HG03097 (cell line): Measurements from ENCODE around the gene SHBG.
"Not testable (repeated sequence)": the region's sequence is repeated elsewhere in the genome, so short reads cannot be mapped to it uniquely, and the experiment has no call there.

Experiments
- ATAC-seq: cut with Tn5 transposase; IDR thresholded peaks from one replicate; pipeline ENCODE4 v1.9.1; 2021; ENCODE audit not compliant: unreplicated experiment, low FRiP score

Gene SHBG

GRCh38 chr17:7641635-7642034 is 11.7 kb downstream of the SHBG start:
- ATAC-seq: not testable (repeated sequence)

GRCh38 chr17:7644775-7645174 is 14.8 kb downstream of the SHBG start:
- no peak for ATAC-seq

GRCh38 chr17:7646457-7646856 is 16.5 kb downstream of the SHBG start:
- no peak for ATAC-seq

- ATAC-seq: no peak
Measured at GRCh38 chr17:7647018-7647417, 17.1 kb downstream of the SHBG start.

GRCh38 chr17:7650509-7651096 is 20.7 kb downstream of the SHBG start, which contains the start of gene ATP1B2:
TSS of gene ATP1B2 (plus strand) at chr17:7650926. CDS start at chr17:7651519, 593 bp downstream.
- no peak for ATAC-seq

GRCh38 chr17:7651097-7651664 is 21.2 kb downstream of the SHBG start:
- no peak for ATAC-seq

- ATAC-seq: no peak
Measured at GRCh38 chr17:7651665-7652387, 21.9 kb downstream of the SHBG start.

- ATAC-seq: no peak
Measured at GRCh38 chr17:7652388-7653356, 22.7 kb downstream of the SHBG start.

- no peak for ATAC-seq
Measured at GRCh38 chr17:7654832-7655540, 25.1 kb downstream of the SHBG start.

- ATAC-seq: no peak
Measured at GRCh38 chr17:7655541-7655840, 25.6 kb downstream of the SHBG start.

GRCh38 chr17:7656958-7657609 is 27.1 kb downstream of the SHBG start:
- ATAC-seq: no peak

GRCh38 chr17:7667656-7668406 is 37.9 kb downstream of the SHBG start:
- no peak for ATAC-seq

- ATAC-seq: no peak
Measured at GRCh38 chr17:7668482-7668881, 38.5 kb downstream of the SHBG start.

GRCh38 chr17:7673239-7673638 is 43.3 kb downstream of the SHBG start:
- ATAC-seq: no peak

GRCh38 chr17:7674934-7675333 is 45.0 kb downstream of the SHBG start:
- ATAC-seq: no peak

GRCh38 chr17:7676533-7676932 is 46.6 kb downstream of the SHBG start:
- ATAC-seq: no peak

- ATAC-seq: no peak
Measured at GRCh38 chr17:7677388-7678067, 47.6 kb downstream of the SHBG start.
